Measurements from ENCODE around the gene COL4A4.

GRCh38 chr2:227099340-227099739 lies 64.7 kb downstream of the COL4A4 start:
- TF ChIP-seq CTCF (conservative IDR thresholded peaks at IDR 0.05; ENCODE audit: low read depth, low read length) (no peak), EZH2phosphoT487 (IDR thresholded peaks at IDR 0.05; ENCODE audit: borderline replicate concordance, low read length) (no peak), EZH2 (IDR thresholded peaks at IDR 0.05; ENCODE audit: low read length, unreplicated experiment) (no peak)

All from PC-3 (cell line).